ENCODE data around the gene SAMD11.

DNA sequence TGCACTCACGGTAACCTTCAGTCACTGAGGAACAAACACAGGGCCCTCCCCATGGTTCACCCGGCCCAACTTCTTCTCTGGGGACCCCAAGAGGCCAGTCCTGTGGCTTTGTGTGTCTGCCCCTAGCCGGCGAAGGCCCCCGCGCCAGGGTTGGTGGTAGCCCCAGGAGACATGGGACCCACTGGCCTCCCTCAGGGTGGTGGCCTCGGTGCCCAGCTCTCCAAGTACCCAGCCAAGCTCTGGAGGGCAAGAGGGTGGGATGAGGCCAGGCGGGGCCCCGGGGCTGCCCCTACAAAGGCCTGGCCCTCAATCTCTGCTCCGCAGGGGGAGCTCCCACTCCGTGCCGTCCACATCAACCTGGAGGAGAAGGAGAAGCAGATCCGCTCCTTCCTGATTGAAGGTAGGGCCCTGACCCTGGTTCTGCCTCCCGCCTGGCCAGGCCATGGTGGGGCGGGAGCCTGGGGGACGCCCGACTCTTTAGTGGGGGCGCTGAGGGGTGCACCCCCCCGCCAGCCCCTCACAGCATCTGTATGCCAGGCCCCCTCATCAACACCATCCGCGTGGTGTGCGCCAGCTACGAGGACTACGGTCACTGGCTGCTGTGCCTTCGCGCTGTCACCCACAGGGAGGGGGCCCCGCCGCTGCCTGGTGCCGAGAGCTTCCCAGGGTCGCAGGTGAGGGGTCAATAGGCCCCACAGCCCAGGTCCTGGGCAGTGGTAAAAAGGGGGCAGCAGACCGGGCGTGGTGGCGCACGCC is 48.2 kb downstream of the SAMD11 start:
- TF ChIP-seq ZNF274 (IDR thresholded peaks at IDR 0.05; ENCODE audit: low read depth, low read length) (no peak), YY1 (IDR thresholded peaks at IDR 0.05; ENCODE audit: insufficient read depth, insufficient read length) (no peak), SUZ12 (IDR thresholded peaks at IDR 0.05; ENCODE audit: extremely low read depth, insufficient read depth, insufficient read length) (no peak)
